ENCODE results near the gene AVPR1A.
"Not testable (repeated sequence)": the region's sequence is repeated elsewhere in the genome, so short reads cannot be mapped to it uniquely, and the experiment has no call there.

AVPR1A gene

DNA sequence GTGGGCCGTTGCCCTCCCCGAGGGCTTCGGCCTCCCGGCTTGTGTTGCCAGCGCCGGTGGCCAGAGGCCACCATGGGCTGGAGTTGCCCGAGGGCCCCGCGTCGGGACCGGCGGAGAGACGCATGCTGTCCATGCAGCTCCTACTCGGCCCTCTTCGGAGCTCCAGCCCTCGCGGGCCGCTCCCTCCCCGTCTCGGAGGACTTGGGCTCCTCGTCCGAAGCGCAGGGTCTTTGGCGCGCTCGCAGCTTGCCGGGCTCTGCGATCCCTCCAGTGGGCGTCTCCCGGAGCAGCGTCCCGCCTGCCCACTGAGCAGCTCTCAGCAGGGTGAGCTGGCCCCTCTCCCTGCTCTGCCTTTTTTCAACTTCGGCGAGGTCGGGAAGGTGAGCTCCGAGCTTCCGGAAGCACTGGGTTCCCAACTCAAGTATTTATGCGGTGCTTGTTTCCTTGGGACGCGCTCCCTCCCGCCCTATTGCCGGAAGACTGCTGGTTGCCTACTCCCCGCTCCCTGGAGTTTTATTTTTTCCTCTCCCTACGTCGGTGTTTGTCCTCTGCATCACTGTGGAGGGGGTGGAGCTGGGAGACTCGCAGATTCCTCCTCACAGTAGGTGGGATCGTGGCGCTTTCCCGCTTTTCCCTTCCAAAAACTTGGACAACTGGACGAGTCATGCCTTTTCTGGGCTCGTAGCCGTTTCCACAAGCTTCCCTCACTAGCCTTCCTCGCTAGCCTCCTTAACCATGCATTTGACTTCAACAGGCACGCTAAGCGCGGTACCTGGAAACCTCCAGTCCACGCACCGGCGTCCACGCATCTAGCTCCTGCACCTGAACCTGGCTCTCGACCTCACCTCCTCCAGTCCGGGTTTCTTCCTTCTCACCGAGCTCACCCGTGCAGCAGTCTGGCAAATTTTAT, at the start of gene AVPR1A:
TSS of gene AVPR1A (minus strand) at position 489 of the 910 bp plus-strand sequence. CDS start at position 124, 365 bp downstream.
- no peak for DNase-seq (ENCODE audit: low read depth)

GRCh38 chr12:63196168-63196567, 45.2 kb upstream of the AVPR1A start:
- no peak for DNase-seq (ENCODE audit: low read depth)

- DNase-seq (ENCODE audit: low read depth): no peak
Measured at GRCh38 chr12:63179224-63179623, 28.2 kb upstream of the AVPR1A start.

DNA sequence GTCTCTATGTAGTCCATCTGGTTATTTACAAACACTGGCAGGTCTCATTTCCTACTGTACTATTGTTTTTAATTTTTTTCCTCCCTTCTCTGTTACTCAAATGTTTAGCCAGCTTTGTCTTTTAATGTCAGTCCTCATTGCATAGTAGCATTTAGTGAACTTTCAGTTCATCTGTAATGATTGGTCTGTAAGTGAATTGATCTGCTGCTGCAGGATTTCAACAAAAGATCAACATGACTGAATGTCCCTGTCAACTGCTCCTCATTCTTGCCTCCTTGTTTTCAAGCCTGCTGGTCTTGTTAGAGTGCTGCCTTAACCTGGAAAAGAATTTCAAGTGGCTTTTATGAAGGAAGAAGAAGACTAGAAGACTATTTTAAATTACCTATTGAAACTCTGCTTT, 19.3 kb upstream of the AVPR1A start:
- DNase-seq (ENCODE audit: low read depth): no peak

DNA sequence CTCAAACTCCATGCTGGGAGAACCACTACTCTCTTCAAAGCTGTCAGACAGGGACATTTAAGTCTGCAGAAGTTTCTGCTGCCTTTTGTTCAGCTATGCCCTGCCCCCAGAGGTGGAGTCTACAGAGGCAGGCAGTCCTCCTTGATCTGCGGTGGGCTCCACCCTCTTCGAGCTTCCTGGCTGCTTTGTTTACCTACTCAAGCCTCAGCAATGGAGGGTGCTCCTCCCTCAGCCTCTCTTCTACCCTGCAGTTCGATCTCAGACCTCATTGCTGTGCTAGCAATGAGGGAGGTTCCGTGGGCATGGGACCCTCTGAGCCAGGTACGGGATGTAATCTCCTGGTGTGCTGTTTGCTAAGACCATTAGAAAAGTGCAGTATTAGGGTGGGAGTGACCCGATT, 16.7 kb upstream of the AVPR1A start:
- not testable (repeated sequence) for DNase-seq (ENCODE audit: low read depth)

GRCh38 chr12:63164911-63165310, 13.9 kb upstream of the AVPR1A start:
- DNase-seq (ENCODE audit: low read depth): no peak

- no peak for DNase-seq (ENCODE audit: low read depth)
Measured at GRCh38 chr12:63163541-63163940, 12.5 kb upstream of the AVPR1A start.

- DNase-seq (ENCODE audit: low read depth): no peak
Measured at GRCh38 chr12:63155375-63155774, 4.4 kb upstream of the AVPR1A start.

DNA sequence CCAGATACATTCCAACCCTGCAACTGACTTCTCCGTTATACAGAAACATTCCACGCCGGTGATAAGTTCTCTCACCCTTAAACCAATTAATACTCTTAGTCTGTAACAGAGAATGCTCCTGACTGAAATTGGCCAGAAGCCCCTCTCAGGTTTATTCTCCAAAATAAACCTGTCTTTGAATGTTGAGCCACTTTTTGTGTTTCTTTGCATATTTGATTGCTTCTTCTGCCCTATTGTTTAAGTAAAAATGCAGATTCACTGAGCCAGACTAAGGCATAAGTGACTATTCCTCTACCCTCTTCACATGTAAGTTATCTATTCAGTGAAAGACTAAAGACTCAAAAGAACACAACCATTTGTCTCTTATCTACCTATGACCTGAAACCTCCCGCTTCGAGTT, 3.6 kb upstream of the AVPR1A start:
- no peak for DNase-seq (ENCODE audit: low read depth)

DNA sequence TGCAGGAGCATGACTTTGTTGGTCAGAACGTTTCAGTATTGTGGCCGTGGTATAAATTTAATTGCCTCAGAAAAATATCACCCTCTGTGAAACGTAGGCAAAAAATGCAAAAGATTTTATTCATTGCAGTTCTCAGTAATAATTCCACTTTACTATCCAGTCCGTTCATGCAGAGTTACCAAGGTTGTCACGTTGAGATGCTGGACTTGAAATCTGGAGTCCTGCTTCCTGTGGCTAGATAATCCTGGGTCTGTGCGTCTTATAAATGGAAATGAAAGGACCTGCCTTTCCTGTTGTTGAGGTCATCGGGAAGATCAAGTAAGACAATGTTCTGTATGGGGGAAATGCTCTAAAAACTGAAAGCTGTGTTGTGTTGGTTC, 1.3 kb upstream of the AVPR1A start:
- DNase-seq (ENCODE audit: low read depth): no peak

GRCh38 chr12:63151623-63152320, 771 bp upstream of the AVPR1A start:
- no peak for DNase-seq (ENCODE audit: low read depth)

DNA sequence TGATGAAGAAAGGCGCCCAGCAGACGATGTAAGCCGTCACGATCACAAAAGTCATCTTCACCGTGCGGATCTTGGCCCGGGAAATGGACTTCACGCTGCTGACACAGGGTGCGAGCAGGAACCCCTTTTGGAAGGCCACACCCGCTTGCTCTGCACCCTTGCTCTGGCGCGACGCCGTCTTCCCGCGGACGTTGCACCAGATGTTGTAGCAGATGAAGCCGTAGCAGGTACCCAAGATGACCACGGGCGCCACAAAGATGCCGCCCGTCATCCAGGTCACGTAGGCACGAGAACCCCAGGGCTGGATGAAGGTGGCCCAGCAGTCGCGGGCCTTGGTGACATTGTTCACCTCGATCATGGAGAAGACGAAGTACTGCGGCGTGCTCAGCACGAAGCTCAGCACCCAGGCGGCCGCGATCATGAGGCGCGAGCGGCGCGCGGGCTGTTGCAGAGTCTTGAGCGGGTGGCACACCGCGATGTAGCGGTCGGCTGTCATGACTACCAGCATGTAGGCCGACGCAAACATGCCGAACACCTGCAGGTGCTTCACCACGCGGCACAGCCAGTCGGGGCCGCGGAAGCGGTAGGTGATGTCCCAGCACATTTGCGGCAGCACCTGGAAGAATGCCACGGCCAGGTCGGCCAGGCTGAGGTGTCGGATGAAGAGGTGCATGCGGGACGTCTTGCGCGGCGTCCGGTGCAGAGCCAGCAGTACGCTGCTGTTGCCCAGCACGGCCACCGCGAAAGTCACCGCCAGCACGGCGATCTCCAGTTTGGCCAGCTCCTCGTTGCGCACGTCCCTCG, 890 bp downstream of the AVPR1A start:
- no peak for DNase-seq (ENCODE audit: low read depth)

- DNase-seq (ENCODE audit: low read depth): no peak
Measured at GRCh38 chr12:63144556-63144955, 6.4 kb downstream of the AVPR1A start.

DNA sequence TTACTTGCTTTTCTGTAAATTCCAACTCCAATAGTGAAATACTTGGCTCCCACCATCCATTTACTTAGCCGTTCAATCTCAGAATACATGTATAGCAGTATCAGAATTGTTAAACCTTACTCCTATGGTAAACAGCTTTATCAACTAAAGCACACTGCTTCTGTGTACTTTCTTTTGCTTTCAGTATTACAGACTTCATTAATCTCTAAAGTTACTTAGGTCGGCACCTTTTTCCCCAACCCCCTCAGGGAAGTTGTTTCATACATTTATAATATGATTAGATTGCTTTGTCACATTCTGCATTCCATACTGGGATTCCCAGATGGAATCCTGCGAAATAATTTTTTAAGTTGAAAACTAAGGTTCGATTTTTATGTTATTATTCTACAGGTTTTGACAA, 12.5 kb downstream of the AVPR1A start:
- DNase-seq (ENCODE audit: low read depth): no peak

- no peak for DNase-seq (ENCODE audit: low read depth)
Measured at GRCh38 chr12:63133981-63134380, 17.0 kb downstream of the AVPR1A start.

DNA sequence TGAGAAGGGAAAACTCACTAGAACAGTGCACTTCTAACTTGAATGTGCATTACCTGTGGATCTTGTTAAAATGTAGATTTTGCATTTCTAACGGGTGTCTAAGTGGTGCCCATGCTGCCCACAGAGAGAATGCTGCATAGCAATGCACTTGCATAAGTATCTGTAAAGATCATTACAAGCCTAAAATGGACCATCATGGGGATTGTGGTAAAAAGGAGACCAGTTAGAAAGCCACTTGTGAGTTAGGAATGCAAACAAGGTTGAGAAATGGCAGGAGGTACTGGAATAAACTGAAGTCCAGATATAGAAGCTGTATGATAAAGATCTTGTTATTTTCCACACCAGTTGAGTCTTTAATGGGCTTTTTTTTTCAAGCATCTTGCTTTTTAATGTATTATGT, 18.8 kb downstream of the AVPR1A start:
- DNase-seq (ENCODE audit: low read depth): no peak

GRCh38 chr12:63129927-63130326, 21.1 kb downstream of the AVPR1A start:
- DNase-seq (ENCODE audit: low read depth): no peak

- DNase-seq (ENCODE audit: low read depth): no peak
Measured at GRCh38 chr12:63124778-63125177, 26.2 kb downstream of the AVPR1A start.

DNA sequence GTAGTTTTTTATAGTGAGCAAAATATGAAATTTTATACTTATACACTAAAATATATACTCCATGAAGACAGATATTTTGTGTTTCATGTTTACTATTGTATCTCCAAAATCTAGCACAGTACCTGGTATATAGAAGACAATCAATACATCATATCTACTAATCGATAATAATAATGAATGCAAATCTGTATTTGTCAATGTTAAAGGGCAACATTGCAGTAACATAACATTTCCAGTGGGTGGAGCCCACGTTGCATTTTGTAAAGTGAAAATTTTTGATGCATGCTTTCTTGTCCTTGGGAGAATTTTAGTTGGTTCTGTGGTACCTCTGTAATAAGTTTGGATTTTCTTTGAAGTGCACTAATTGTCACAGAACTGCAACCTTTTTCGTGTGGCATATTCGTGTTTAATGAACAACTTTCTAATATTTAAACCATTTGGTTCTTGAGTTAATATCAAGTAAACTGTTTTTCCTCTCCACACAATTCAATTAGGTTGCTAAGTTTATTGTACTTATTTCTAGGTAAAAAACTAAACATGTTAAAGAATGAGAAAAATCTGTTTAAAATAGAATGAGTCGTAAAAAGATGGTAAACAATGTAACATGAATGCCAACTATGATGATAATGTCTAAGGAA, 47.4 kb downstream of the AVPR1A start:
- DNase-seq (ENCODE audit: low read depth): no peak

DNA sequence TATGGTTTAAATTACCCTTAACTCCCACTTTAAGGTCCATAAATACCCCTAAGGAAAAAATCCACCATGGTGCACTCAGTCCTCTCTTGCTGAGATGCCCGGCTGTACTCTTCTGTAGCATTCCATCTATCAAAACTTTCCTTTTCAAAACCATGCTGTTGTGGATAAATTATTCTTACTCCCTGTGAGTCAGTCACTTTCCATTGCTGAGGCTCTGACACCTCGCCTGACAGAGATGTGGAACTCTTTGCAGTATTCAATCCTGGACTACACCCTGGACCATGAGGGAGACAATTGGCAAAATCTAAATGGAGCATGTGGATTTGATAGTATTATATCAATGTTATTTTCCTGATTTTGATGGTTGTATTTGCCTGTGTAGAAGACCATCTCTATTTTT, 49.1 kb downstream of the AVPR1A start:
- no peak for DNase-seq (ENCODE audit: low read depth)

DNA sequence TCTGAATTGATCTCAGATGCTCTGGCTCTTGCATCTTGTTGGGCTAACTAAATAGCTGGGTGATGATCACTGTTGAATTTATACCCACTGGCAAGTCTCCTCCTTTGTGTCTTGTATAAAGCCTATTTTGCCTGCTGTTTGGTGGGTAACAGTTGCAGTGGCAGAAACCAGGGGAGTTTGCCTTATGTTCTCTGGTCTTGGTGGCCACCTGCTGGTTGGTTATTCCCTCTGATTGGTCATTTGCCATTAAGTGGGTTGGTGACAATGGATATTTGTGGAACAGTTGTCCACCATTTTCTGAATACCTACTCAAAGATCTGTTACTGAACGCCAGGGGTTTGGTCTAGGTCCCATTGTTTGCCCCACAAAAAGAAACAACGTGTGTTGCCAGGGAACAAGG, 52.1 kb downstream of the AVPR1A start:
- no peak for DNase-seq (ENCODE audit: low read depth)

GRCh38 chr12:63095369-63095980, 55.5 kb downstream of the AVPR1A start:
- no peak for DNase-seq (ENCODE audit: low read depth)

Measured in activated T-helper 9 cell treated with anti-CD3 and anti-CD28 coated beads, Interleukin-2, amount 50 U/mL, for 16 hours (primary cell).